ENCODE measurements around the gene KIF1B. TPM values are rescaled to one million over a fixed set of nuclear protein-coding genes. Genes with fewer than 3 reads are reported as not detected.

The KIF1B gene
- total and polyA plus RNA-seq, 2 donors (not counting 1 experiment from before 2014, with no cell fraction given), result 3.5 to 16.4 TPM

- Histone ChIP-seq H4K20me1 (ENCODE audit: control insufficient read depth, insufficient read depth, low read length, poor library complexity, severe bottlenecking) (no peaks in the 10 kb centered on the region), H3K27ac (ENCODE audit: low read length in 2 of 2) (no peak overlapping the region), H3K4me1 (ENCODE audit: control insufficient read depth in 2 of 2, insufficient read depth in 2 of 2, low read length in 2 of 2) (no peaks in the 10 kb centered on the region), H3K79me2 (ENCODE audit: control insufficient read depth, insufficient read depth, low read length) (no peaks in the 10 kb centered on the region), H3K36me3 (replicated peaks in 1 of 2; ENCODE audit: control extremely low read depth in 1 of 2, control insufficient read depth in 1 of 2, extremely low read depth in 1 of 2, insufficient read depth in 2 of 2, low read length in 1 of 2) (no peaks in the 10 kb centered on the region), H3K27me3 (replicated peaks in 1 of 4; ENCODE audit: control extremely low read depth in 1 of 4, control insufficient read depth in 3 of 4, insufficient read depth in 4 of 4, low read length in 3 of 4) (no peaks in the 10 kb centered on the region), H3K4me2 (replicated peaks; ENCODE audit: low read depth, low read length, poor library complexity, severe bottlenecking) (no peak overlapping the region), H3K9me3 (ENCODE audit: control extremely low read depth in 1 of 3, control insufficient read depth in 2 of 3, insufficient read depth in 1 of 3, low read length in 2 of 3) (no peaks in the 10 kb centered on the region), H2AFZ (ENCODE audit: insufficient read depth, low read depth, low read length, poor library complexity, severe bottlenecking) (no peak overlapping the region), H3K9ac (ENCODE audit: low read length) (no peak overlapping the region), H3K4me3 (ENCODE audit: control extremely low read depth in 1 of 5, extremely low read depth in 1 of 5, insufficient read depth in 1 of 5, low read depth in 2 of 5, low read length in 4 of 5) (no peak overlapping the region)
- intact Hi-C loops (cut with micrococcal nuclease), result no loop called here
- Mint-ChIP-seq H3K27me3 (no peaks in the 10 kb centered on the region), H3K4me1 (peaks cover 4% of the 10 kb centered on the region), H3K9me3 (ENCODE audit: insufficient read depth) (no peaks in the 10 kb centered on the region), H3K27ac (no peak overlapping the region), H3K4me3 (no peak overlapping the region)
- ATAC-seq (ENCODE audit: low read depth) (no peak), DNase-seq (no peak)
- POLR2A ChIA-PET, result no interaction called here
- 93% methylated on average over 3 of the region's 5 CpGs for WGBS (ENCODE audit: insufficient coverage)
- TF ChIP-seq CTCF (IDR thresholded peaks at IDR 0.05), result no peak
- TF ChIP-seq EZH2 (IDR thresholded peaks at IDR 0.05; ENCODE audit: borderline replicate concordance, insufficient read depth, low read depth, low read length, poor library complexity, severe bottlenecking), result no peak
- CTCF ChIA-PET, result no interaction called here
Measured at GRCh38 chr1:10267921-10268320, 57.6 kb downstream of the KIF1B start.

DNA sequence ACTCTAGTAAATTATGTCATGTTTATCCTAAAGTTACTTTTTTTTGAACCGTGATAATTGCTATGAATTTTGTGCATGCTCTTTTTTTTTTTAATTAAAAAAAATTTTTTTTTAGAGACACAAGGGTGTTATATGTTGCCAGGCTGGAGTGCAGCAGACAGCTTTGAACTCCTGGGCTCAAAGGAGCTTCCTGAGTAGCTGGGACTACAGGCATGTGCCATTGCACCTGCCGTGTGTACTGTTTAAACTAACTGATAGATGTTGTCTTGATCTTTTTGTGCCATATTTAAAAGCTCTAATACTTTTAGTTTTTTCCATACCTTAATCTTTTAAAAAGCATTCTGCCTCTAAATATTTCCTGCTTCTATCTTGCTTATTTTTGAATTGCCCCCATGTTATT, 60.7 kb downstream of the KIF1B start:
- H4K20me1 ChIP-seq (ENCODE audit: control insufficient read depth, insufficient read depth, low read length, poor library complexity, severe bottlenecking), result no peaks in the 10 kb centered on the region
- POLR2A ChIA-PET, result no interaction called here
- no CpG with 5 or more reads among the region's 2 CpGs for WGBS (ENCODE audit: insufficient coverage)

More for the DNA sequence above, 60.7 kb downstream of the KIF1B start:
- H3K4me2 ChIP-seq (replicated peaks; ENCODE audit: low read depth, low read length, poor library complexity, severe bottlenecking), result no peak overlapping the region
- H3K9ac ChIP-seq (ENCODE audit: low read length), result no peak overlapping the region
- Mint-ChIP-seq H3K4me1 (no peaks in the 10 kb centered on the region), H3K27me3 (no peaks in the 10 kb centered on the region), H3K27ac (no peak overlapping the region), H3K4me3 (no peak overlapping the region), H3K9me3 (ENCODE audit: insufficient read depth) (no peaks in the 10 kb centered on the region)
- TF ChIP-seq CTCF (IDR thresholded peaks at IDR 0.05) (no peak), EZH2 (IDR thresholded peaks at IDR 0.05; ENCODE audit: borderline replicate concordance, insufficient read depth, low read depth, low read length, poor library complexity, severe bottlenecking) (no peak)
- H3K27ac ChIP-seq (ENCODE audit: low read length in 2 of 2), result no peak overlapping the region
- no peaks in the 10 kb centered on the region for H3K79me2 ChIP-seq (ENCODE audit: control insufficient read depth, insufficient read depth, low read length)
- H3K4me1 ChIP-seq (ENCODE audit: control insufficient read depth in 2 of 2, insufficient read depth in 2 of 2, low read length in 2 of 2), result no peaks in the 10 kb centered on the region
- no peaks in the 10 kb centered on the region for H3K27me3 ChIP-seq (replicated peaks in 1 of 4; ENCODE audit: control extremely low read depth in 1 of 4, control insufficient read depth in 3 of 4, insufficient read depth in 4 of 4, low read length in 3 of 4)
- no peak overlapping the region for H3K4me3 ChIP-seq (ENCODE audit: control extremely low read depth in 1 of 5, extremely low read depth in 1 of 5, insufficient read depth in 1 of 5, low read depth in 2 of 5, low read length in 4 of 5)
- no peaks in the 10 kb centered on the region for H3K9me3 ChIP-seq (ENCODE audit: control extremely low read depth in 1 of 3, control insufficient read depth in 2 of 3, insufficient read depth in 1 of 3, low read length in 2 of 3)
- intact Hi-C loops (cut with micrococcal nuclease), result no loop called here
- CTCF ChIA-PET, result no interaction called here
- DNase-seq, result no peak
- ATAC-seq (ENCODE audit: low read depth), result no peak
- H2AFZ ChIP-seq (ENCODE audit: insufficient read depth, low read depth, low read length, poor library complexity, severe bottlenecking), result no peak overlapping the region
- H3K36me3 ChIP-seq (replicated peaks in 1 of 2; ENCODE audit: control extremely low read depth in 1 of 2, control insufficient read depth in 1 of 2, extremely low read depth in 1 of 2, insufficient read depth in 2 of 2, low read length in 1 of 2), result no peaks in the 10 kb centered on the region

All from B cell (primary cell).